Liver (tissue), 9 donors: ENCODE measurements around the gene KRT37. TPM values are rescaled to one million over a fixed set of nuclear protein-coding genes. Genes with fewer than 3 reads are reported as not detected.

Experiments
- DNase-seq: peaks from one replicate; pipeline ENCODE4 v3.0.0-alpha.2; 2017; ENCODE audit warnings: low spot score
- H3K27ac ChIP-seq, 2 donors: one replicate each; pipeline ENCODE4 v1.7.0; 2013; ENCODE audit warnings: inconsistent platforms in 2 of 2, low read length in 2 of 2, control low read depth in 1 of 2, low read depth in 1 of 2, mild to moderate bottlenecking in 1 of 2
- H3K27me3 ChIP-seq, 4 donors: one replicate each; pipeline versions ENCODE4 v1.6.1 to v1.7.0; 2013; ENCODE audit warnings: low read length in 3 of 4, inconsistent platforms in 1 of 4, mild to moderate bottlenecking in 1 of 4, moderate library complexity in 1 of 4; ENCODE audit not compliant: control insufficient read depth in 4 of 4, insufficient read depth in 4 of 4
- H3K36me3 ChIP-seq, 4 donors: one replicate each; pipeline versions ENCODE4 v1.6.1 to v1.7.0; 2013; ENCODE audit warnings: low read length in 3 of 4, mild to moderate bottlenecking in 3 of 4, low read depth in 1 of 4, moderate library complexity in 1 of 4; ENCODE audit not compliant: control insufficient read depth in 4 of 4, insufficient read depth in 3 of 4
- H3K4me1 ChIP-seq, 4 donors: one replicate each; pipeline versions ENCODE4 v1.6.1 to v1.7.0; 2013; ENCODE audit warnings: low read length in 3 of 4, mild to moderate bottlenecking in 3 of 4, moderate library complexity in 1 of 4; ENCODE audit not compliant: control insufficient read depth in 4 of 4, insufficient read depth in 4 of 4
- H3K4me3 ChIP-seq, 3 donors: one replicate each; pipeline versions ENCODE4 v1.6.1 to v1.7.0; 2013; ENCODE audit warnings: low read length in 3 of 3, control low read depth in 1 of 3, low read depth in 1 of 3, mild to moderate bottlenecking in 1 of 3
- H3K9ac ChIP-seq, 2 donors: one replicate each; pipeline ENCODE4 v1.7.0; 2013; ENCODE audit warnings: low read length in 2 of 2, mild to moderate bottlenecking in 2 of 2, moderate library complexity in 2 of 2, control low read depth in 1 of 2, low read depth in 1 of 2
- H3K9me3 ChIP-seq, 4 donors: one replicate each; pipeline versions ENCODE4 v1.6.1 to v1.7.0; 2013; ENCODE audit warnings: low read length in 3 of 4; ENCODE audit not compliant: control insufficient read depth in 4 of 4
- ATF3 ChIP-seq: IDR thresholded peaks from 2 replicates; pipeline ENCODE4 v1.6.1; 2016; ENCODE audit warnings: antibody characterized with exemption
- EGR1 ChIP-seq, 2 donors: IDR thresholded peaks; 2 replicates each; pipeline ENCODE4 v1.6.1; 2016 to 2018; ENCODE audit warnings: antibody characterized with exemption in 2 of 2, low read depth in 2 of 2
- FOXA1 ChIP-seq: IDR thresholded peaks from 2 replicates; pipeline ENCODE4 v1.6.1; 2016; ENCODE audit warnings: antibody characterized with exemption
- FOXA2 ChIP-seq: IDR thresholded peaks from 2 replicates; pipeline ENCODE4 v1.6.1; 2016; ENCODE audit warnings: antibody characterized with exemption
- GABPA ChIP-seq, 2 donors: IDR thresholded peaks in 1 of 2; conservative IDR thresholded peaks in 1 of 2; 2 replicates each; pipeline ENCODE4 v1.6.1; 2016; ENCODE audit warnings: antibody characterized with exemption in 2 of 2, mild to moderate bottlenecking in 1 of 2, moderate library complexity in 1 of 2
- HNF4G ChIP-seq: IDR thresholded peaks from 2 replicates; pipeline ENCODE4 v1.6.1; 2016; ENCODE audit warnings: antibody characterized with exemption
- JUND ChIP-seq, 2 donors: IDR thresholded peaks; 2 replicates each; pipeline ENCODE4 v1.6.1; 2016; ENCODE audit warnings: antibody characterized with exemption in 2 of 2
- MAX ChIP-seq: IDR thresholded peaks from 2 replicates; pipeline ENCODE4 v1.6.1; 2016; ENCODE audit warnings: antibody characterized with exemption
- NR2F2 ChIP-seq: IDR thresholded peaks from 2 replicates; pipeline ENCODE4 v1.6.1; 2016; ENCODE audit warnings: antibody characterized with exemption
- RAD21 ChIP-seq, 2 donors: IDR thresholded peaks; 2 replicates each; pipeline ENCODE4 v1.6.1; 2016; ENCODE audit warnings: antibody characterized with exemption in 2 of 2, mild to moderate bottlenecking in 2 of 2
- RXRA ChIP-seq, 2 donors: IDR thresholded peaks; 2 replicates each; pipeline ENCODE4 v1.6.1; 2017 to 2018; ENCODE audit warnings: antibody characterized with exemption in 2 of 2, mild to moderate bottlenecking in 1 of 2
- SP1 ChIP-seq: IDR thresholded peaks from 2 replicates; pipeline ENCODE4 v1.6.1; 2018; ENCODE audit warnings: antibody characterized with exemption, mild to moderate bottlenecking
- TAF1 ChIP-seq: conservative IDR thresholded peaks from 2 replicates; pipeline ENCODE4 v1.6.1; 2016; ENCODE audit warnings: antibody characterized with exemption, mild to moderate bottlenecking
- YY1 ChIP-seq: IDR thresholded peaks from 2 replicates; pipeline ENCODE4 v1.6.1; 2016; ENCODE audit warnings: antibody characterized with exemption, mild to moderate bottlenecking
- WGBS: extraction: QIAGEN DNeasy Blood & Tissue Kit; methylation state at CpG from one replicate; pipeline ENCODE4 v1.1.7; 2013; 5-methylcytosine and 5-hydroxymethylcytosine counted together
- polyA plus RNA-seq, 2 donors: library from polyadenylated mRNA; stranded (reverse) in 1 of 2; unstranded in 1 of 2; fragments of 200-250 nt in 1 of 2; fragments of >200 nt in 1 of 2; fragmentation: Nextera tagmentation in 1 of 2; extraction: Ambion mirVana in 1 of 2; gene quantifications; one replicate each; pipeline versions ENCODE4 v1.2.1 to v1.2.3, GENCODE V29; 2013 to 2015
- total RNA-seq, 2 donors: library from RNA; depleted of rRNA; stranded (reverse); fragments of >200 nt; gene quantifications; one replicate each; pipeline ENCODE4 v1.2.3, GENCODE V29; 2014
- TF ChIP-seq, protein P1 (sequence below): fragments of 150-350 bp; IDR thresholded peaks from 2 replicates; pipeline ENCODE4 v1.5.1; 2017; ENCODE audit warnings: improper control_type of control experiment, low read depth, low read length; ENCODE audit not compliant: missing input control
- TF ChIP-seq, protein P2 (sequence below): IDR thresholded peaks from 2 replicates; pipeline ENCODE4 v1.6.1; 2016; ENCODE audit warnings: antibody characterized with exemption, mild to moderate bottlenecking
- TF ChIP-seq, protein P3 (sequence below): IDR thresholded peaks from 2 replicates; pipeline ENCODE4 v1.6.1; 2016; ENCODE audit warnings: antibody characterized with exemption
- donor health status: healthy.
- donor health status: healthy.
- donor health status: healthy.
- donor health status: healthy.
- donor health status: healthy.

The KRT37 gene
- total and polyA plus RNA-seq, 4 donors: not detected

GRCh38 chr17:41455236-41455635 lies 30.9 kb upstream of the KRT37 start:
- WGBS: 89% methylated on average over 1 of the region's 1 CpG
- Histone ChIP-seq H3K4me1 (no peaks in the 10 kb centered on the region), H3K27ac (no peak overlapping the region), H3K9ac (no peak overlapping the region), H3K9me3 (no peaks in the 10 kb centered on the region), H3K27me3 (no peaks in the 10 kb centered on the region), H3K4me3 (no peak overlapping the region), H3K36me3 (no peaks in the 10 kb centered on the region)
- no peak for DNase-seq
- TF ChIP-seq, protein P1, sequence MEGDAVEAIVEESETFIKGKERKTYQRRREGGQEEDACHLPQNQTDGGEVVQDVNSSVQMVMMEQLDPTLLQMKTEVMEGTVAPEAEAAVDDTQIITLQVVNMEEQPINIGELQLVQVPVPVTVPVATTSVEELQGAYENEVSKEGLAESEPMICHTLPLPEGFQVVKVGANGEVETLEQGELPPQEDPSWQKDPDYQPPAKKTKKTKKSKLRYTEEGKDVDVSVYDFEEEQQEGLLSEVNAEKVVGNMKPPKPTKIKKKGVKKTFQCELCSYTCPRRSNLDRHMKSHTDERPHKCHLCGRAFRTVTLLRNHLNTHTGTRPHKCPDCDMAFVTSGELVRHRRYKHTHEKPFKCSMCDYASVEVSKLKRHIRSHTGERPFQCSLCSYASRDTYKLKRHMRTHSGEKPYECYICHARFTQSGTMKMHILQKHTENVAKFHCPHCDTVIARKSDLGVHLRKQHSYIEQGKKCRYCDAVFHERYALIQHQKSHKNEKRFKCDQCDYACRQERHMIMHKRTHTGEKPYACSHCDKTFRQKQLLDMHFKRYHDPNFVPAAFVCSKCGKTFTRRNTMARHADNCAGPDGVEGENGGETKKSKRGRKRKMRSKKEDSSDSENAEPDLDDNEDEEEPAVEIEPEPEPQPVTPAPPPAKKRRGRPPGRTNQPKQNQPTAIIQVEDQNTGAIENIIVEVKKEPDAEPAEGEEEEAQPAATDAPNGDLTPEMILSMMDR: no peak
- TF ChIP-seq EGR1 (IDR thresholded peaks at IDR 0.05; ENCODE audit: low read depth in 2 of 2): no peak
- no peak for TF ChIP-seq GABPA (IDR thresholded peaks at IDR 0.05 in 1 of 2, conservative IDR thresholded peaks at IDR 0.05 in 1 of 2)
- no peak for TF ChIP-seq TAF1
- TF ChIP-seq SP1: no peak
- TF ChIP-seq FOXA1: no peak
- no peak for TF ChIP-seq RAD21 (IDR thresholded peaks at IDR 0.05)
- TF ChIP-seq, protein P2, sequence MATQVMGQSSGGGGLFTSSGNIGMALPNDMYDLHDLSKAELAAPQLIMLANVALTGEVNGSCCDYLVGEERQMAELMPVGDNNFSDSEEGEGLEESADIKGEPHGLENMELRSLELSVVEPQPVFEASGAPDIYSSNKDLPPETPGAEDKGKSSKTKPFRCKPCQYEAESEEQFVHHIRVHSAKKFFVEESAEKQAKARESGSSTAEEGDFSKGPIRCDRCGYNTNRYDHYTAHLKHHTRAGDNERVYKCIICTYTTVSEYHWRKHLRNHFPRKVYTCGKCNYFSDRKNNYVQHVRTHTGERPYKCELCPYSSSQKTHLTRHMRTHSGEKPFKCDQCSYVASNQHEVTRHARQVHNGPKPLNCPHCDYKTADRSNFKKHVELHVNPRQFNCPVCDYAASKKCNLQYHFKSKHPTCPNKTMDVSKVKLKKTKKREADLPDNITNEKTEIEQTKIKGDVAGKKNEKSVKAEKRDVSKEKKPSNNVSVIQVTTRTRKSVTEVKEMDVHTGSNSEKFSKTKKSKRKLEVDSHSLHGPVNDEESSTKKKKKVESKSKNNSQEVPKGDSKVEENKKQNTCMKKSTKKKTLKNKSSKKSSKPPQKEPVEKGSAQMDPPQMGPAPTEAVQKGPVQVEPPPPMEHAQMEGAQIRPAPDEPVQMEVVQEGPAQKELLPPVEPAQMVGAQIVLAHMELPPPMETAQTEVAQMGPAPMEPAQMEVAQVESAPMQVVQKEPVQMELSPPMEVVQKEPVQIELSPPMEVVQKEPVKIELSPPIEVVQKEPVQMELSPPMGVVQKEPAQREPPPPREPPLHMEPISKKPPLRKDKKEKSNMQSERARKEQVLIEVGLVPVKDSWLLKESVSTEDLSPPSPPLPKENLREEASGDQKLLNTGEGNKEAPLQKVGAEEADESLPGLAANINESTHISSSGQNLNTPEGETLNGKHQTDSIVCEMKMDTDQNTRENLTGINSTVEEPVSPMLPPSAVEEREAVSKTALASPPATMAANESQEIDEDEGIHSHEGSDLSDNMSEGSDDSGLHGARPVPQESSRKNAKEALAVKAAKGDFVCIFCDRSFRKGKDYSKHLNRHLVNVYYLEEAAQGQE: no peak
- TF ChIP-seq RXRA (IDR thresholded peaks at IDR 0.05): no peak
- TF ChIP-seq YY1: no peak
- TF ChIP-seq, protein P3, sequence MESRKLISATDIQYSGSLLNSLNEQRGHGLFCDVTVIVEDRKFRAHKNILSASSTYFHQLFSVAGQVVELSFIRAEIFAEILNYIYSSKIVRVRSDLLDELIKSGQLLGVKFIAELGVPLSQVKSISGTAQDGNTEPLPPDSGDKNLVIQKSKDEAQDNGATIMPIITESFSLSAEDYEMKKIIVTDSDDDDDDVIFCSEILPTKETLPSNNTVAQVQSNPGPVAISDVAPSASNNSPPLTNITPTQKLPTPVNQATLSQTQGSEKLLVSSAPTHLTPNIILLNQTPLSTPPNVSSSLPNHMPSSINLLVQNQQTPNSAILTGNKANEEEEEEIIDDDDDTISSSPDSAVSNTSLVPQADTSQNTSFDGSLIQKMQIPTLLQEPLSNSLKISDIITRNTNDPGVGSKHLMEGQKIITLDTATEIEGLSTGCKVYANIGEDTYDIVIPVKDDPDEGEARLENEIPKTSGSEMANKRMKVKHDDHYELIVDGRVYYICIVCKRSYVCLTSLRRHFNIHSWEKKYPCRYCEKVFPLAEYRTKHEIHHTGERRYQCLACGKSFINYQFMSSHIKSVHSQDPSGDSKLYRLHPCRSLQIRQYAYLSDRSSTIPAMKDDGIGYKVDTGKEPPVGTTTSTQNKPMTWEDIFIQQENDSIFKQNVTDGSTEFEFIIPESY: no peak

- 80% methylated on average over 3 of the region's 3 CpGs for WGBS
- H3K9me3 ChIP-seq: no peaks in the 10 kb centered on the region
- H3K27ac ChIP-seq: no peak overlapping the region
- no peaks in the 10 kb centered on the region for H3K4me1 ChIP-seq
- no peak overlapping the region for H3K9ac ChIP-seq
- no peak for DNase-seq
- no peaks in the 10 kb centered on the region for H3K27me3 ChIP-seq
- H3K4me3 ChIP-seq: no peak overlapping the region
- H3K36me3 ChIP-seq: no peaks in the 10 kb centered on the region
- TF ChIP-seq, protein P1: no peak
- no peak for TF ChIP-seq HNF4G
- no peak for TF ChIP-seq JUND (IDR thresholded peaks at IDR 0.05)
- TF ChIP-seq, protein P3: no peak
- no peak for TF ChIP-seq FOXA2
- TF ChIP-seq YY1: no peak
- no peak for TF ChIP-seq RAD21 (IDR thresholded peaks at IDR 0.05)
- TF ChIP-seq TAF1: no peak
- no peak for TF ChIP-seq NR2F2
- no peak for TF ChIP-seq MAX
- TF ChIP-seq ATF3: no peak
Measured at GRCh38 chr17:41453066-41453465, 28.7 kb upstream of the KRT37 start.
